Activated CD8-positive, alpha-beta memory T cell treated with anti-CD3 and anti-CD28 coated beads, Interleukin-2, amount 50 U/mL, for 1 hour (primary cell): ENCODE measurements around the gene RANBP3L.
"Not testable (repeated sequence)": the region's sequence is repeated elsewhere in the genome, so short reads cannot be mapped to it uniquely, and the experiment has no call there.

Experiments
- DNase-seq: peaks from one replicate; pipeline ENCODE4 v3.0.0-alpha.2; 2020; ENCODE audit errors: extremely low read depth

The RANBP3L gene

GRCh38 chr5:36206913-36207312, 94.8 kb downstream of the RANBP3L start:
- no peak for DNase-seq

- no peak for DNase-seq
Measured at GRCh38 chr5:36205329-36205728, 96.4 kb downstream of the RANBP3L start.

DNA sequence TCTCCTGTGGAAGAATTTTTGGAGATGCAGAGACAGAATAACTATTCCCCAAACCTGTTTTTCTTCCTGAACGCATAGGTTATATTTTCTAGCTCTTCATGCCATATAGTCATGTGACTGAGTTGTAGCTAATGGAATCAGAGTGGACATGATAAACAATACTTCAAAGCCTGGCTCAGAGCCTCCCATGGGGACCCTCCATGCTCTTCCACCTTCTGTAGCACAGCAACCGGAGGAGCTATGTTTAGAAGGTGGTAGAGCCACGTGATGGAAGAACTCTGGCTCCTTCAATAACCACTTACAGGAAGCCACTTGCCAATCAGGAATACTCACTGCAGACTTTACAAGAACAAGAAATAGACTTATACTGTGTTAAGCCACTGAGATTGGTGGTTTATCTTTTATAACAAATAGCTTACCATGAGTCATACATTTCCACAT, 99.2 kb downstream of the RANBP3L start:
- no peak for DNase-seq

- DNase-seq = no peak
Measured at GRCh38 chr5:36200513-36200912, 101.2 kb downstream of the RANBP3L start.

DNA sequence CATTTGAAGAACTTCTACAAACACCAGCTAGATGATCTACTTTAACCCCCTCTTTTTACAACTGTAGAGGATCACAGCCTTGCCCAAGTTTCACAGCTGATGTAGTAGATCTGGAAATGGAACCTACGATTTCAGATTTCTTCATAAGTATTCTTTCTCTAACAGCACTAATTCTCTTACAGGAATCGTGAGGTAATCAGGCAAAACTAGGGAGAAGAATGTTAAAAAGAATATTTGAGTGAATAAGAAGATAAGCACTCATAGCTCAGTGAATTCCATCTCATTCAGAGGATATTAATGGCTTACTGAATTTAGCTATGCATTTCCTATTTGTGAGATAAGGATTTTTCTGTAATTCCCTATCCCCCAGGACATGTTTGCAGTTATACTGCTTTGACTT, 102.1 kb downstream of the RANBP3L start:
- no peak for DNase-seq

DNA sequence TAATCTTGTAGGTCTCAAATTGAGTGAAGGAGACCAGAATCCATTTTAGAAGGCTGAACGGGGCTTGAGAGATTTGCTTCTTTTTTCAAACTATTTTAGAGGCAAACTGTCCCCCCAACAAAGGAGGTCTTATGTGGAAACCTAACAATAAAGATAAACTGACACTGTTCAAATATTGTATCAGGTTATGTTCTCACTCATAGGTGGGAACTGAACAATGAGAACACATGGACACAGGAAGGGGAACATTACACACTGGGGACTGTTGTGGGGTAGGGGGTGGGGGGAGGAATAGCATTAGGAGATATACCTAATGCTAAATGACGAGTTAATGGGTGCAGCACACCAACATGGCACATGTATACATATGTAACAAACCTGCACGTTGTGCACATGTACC, 102.9 kb downstream of the RANBP3L start:
- not testable (repeated sequence) for DNase-seq
